MM.1S (cell line): ENCODE results near the gene SLC39A2.

Source experiments
- DNase-seq: peaks from one replicate; pipeline ENCODE4 v3.0.0-alpha.2; 2015
- H2AFZ ChIP-seq: fragments of 300-600 bp; sonication (generic); 2 replicates; pipeline ENCODE4 v1.6.0; 2016; ENCODE audit warnings: antibody characterized with exemption, low read length
- H3F3A ChIP-seq: fragments of 300-600 bp; sonication (generic); 2 replicates; pipeline ENCODE4 v1.6.1; 2016; ENCODE audit warnings: mild to moderate bottlenecking, antibody characterized with exemption, low read length, moderate library complexity, mixed read lengths; ENCODE audit not compliant: insufficient read depth
- H3K27ac ChIP-seq: fragments of 300-600 bp; sonication (generic); 2 replicates; pipeline ENCODE4 v1.5.1; 2016; ENCODE audit warnings: mild to moderate bottlenecking, low read length
- H3K27me3 ChIP-seq: fragments of 300-600 bp; sonication (generic); replicated peaks from 2 replicates; pipeline ENCODE4 v1.6.0; 2016; ENCODE audit warnings: low read length; ENCODE audit not compliant: insufficient read depth
- H3K36me3 ChIP-seq: fragments of 300-600 bp; sonication (generic); replicated peaks from 2 replicates; pipeline ENCODE4 v1.6.1; 2016; ENCODE audit warnings: mild to moderate bottlenecking, low read length, mixed read lengths; ENCODE audit not compliant: insufficient read depth
- H3K4me1 ChIP-seq: fragments of 300-600 bp; sonication (generic); 2 replicates; pipeline ENCODE4 v1.6.1; 2016; ENCODE audit warnings: low read length, mixed read lengths
- H3K4me2 ChIP-seq: fragments of 300-600 bp; sonication (generic); 2 replicates; pipeline ENCODE4 v1.6.0; 2016; ENCODE audit warnings: low read depth, low read length
- H3K4me3 ChIP-seq: fragments of 300-600 bp; sonication (generic); 2 replicates; pipeline ENCODE4 v1.5.1; 2016; ENCODE audit warnings: low read length, mixed read lengths
- H3K79me2 ChIP-seq: fragments of 300-600 bp; sonication (generic); 2 replicates; pipeline ENCODE4 v1.6.1; 2016; ENCODE audit warnings: mixed run types, low read length, mixed read lengths
- H3K9ac ChIP-seq: fragments of 300-600 bp; sonication (generic); 2 replicates; pipeline ENCODE4 v1.6.1; 2016; ENCODE audit warnings: low read length, mixed read lengths
- H3K9me2 ChIP-seq: fragments of 300-600 bp; sonication (generic); replicated peaks from 2 replicates; pipeline ENCODE4 v1.6.1; 2016; ENCODE audit warnings: mild to moderate bottlenecking, low read length, mixed read lengths; ENCODE audit not compliant: insufficient read depth
- H3K9me3 ChIP-seq: fragments of 300-600 bp; sonication (generic); replicated peaks from 2 replicates; pipeline ENCODE4 v1.6.1; 2016; ENCODE audit warnings: mild to moderate bottlenecking, low read length, mixed read lengths; ENCODE audit not compliant: insufficient read depth
- H4K20me1 ChIP-seq: fragments of 300-600 bp; sonication (generic); 2 replicates; pipeline ENCODE4 v1.6.1; 2016; ENCODE audit warnings: mild to moderate bottlenecking, low read length, moderate library complexity, mixed read lengths; ENCODE audit not compliant: insufficient read depth
- EZH2 ChIP-seq: fragments of 300-600 bp; sonication (generic); optimal IDR thresholded peaks from 2 replicates; pipeline ENCODE3; 2017; ENCODE audit warnings: low read depth, mild to moderate bottlenecking, antibody characterized with exemption, low read length, mixed read lengths
- EZH2phosphoT487 ChIP-seq: fragments of 300-600 bp; sonication (generic); IDR thresholded peaks from 2 replicates; pipeline ENCODE4 v1.6.1; 2018; ENCODE audit warnings: antibody characterized with exemption, low read length
- TF ChIP-seq, protein P1 (sequence below): fragments of 300-600 bp; sonication (generic); IDR thresholded peaks from 2 replicates; pipeline ENCODE4 v1.5.1; 2016; ENCODE audit warnings: antibody characterized with exemption, low read length, mixed read lengths

The SLC39A2 gene

GRCh38 chr14:21049271-21049673 is 50.2 kb downstream of the SLC39A2 start:
- no peak overlapping the region for H3K27ac ChIP-seq
- no peaks in the 10 kb centered on the region for H3K36me3 ChIP-seq
- no peaks in the 10 kb centered on the region for H3F3A ChIP-seq
- H2AFZ ChIP-seq, result no peak overlapping the region
- H3K27me3 ChIP-seq, result no peaks in the 10 kb centered on the region
- no peak overlapping the region for H3K4me3 ChIP-seq
- H3K9me2 ChIP-seq, result no peaks in the 10 kb centered on the region
- H3K9me3 ChIP-seq, result no peaks in the 10 kb centered on the region
- H3K9ac ChIP-seq, result no peak overlapping the region
- H3K4me1 ChIP-seq, result no peaks in the 10 kb centered on the region
- no peak overlapping the region for H3K4me2 ChIP-seq
- DNase-seq, result no peak
- TF ChIP-seq EZH2phosphoT487 (no peak), EZH2 (no peak)
- TF ChIP-seq, protein P1, sequence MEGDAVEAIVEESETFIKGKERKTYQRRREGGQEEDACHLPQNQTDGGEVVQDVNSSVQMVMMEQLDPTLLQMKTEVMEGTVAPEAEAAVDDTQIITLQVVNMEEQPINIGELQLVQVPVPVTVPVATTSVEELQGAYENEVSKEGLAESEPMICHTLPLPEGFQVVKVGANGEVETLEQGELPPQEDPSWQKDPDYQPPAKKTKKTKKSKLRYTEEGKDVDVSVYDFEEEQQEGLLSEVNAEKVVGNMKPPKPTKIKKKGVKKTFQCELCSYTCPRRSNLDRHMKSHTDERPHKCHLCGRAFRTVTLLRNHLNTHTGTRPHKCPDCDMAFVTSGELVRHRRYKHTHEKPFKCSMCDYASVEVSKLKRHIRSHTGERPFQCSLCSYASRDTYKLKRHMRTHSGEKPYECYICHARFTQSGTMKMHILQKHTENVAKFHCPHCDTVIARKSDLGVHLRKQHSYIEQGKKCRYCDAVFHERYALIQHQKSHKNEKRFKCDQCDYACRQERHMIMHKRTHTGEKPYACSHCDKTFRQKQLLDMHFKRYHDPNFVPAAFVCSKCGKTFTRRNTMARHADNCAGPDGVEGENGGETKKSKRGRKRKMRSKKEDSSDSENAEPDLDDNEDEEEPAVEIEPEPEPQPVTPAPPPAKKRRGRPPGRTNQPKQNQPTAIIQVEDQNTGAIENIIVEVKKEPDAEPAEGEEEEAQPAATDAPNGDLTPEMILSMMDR, result no peak
- no peaks in the 10 kb centered on the region for H3K79me2 ChIP-seq
- H4K20me1 ChIP-seq, result no peaks in the 10 kb centered on the region

DNA sequence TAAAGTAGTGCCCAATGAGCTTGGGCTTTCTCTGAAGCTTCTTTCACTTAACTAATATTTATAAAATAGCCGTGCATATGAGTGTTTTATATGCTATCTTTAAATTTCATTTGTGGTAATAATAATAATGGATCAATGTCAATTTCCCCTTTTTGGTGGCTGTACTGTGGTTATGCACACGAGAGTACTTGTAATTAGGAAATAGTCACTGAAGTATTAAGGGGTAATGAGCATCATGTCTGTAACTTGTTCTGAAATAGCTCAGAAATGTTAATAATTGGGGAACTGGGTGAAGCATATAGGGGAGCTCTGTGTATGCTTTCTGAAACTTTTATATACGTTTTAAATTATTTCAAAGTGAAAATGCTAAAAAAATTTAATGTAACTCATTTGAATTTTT is 51.5 kb downstream of the SLC39A2 start:
- Histone ChIP-seq H3K36me3 (no peaks in the 10 kb centered on the region), H3K9ac (no peak overlapping the region), H3K79me2 (no peaks in the 10 kb centered on the region), H3K4me2 (no peak overlapping the region), H3K4me1 (no peaks in the 10 kb centered on the region), H3K9me3 (no peaks in the 10 kb centered on the region), H2AFZ (no peak overlapping the region), H3K4me3 (no peak overlapping the region), H3K27me3 (no peaks in the 10 kb centered on the region), H3F3A (no peaks in the 10 kb centered on the region), H3K9me2 (no peaks in the 10 kb centered on the region), H4K20me1 (no peaks in the 10 kb centered on the region), H3K27ac (no peak overlapping the region)
- no peak for DNase-seq
- TF ChIP-seq EZH2 (no peak), EZH2phosphoT487 (no peak)
- TF ChIP-seq, protein P1, result no peak
